B cell (primary cell): ENCODE measurements around the gene GATAD1. TPM values are rescaled to one million over a fixed set of nuclear protein-coding genes. Genes with fewer than 3 reads are reported as not detected.

Experiments
- ATAC-seq: fragments of 200-7000 bp; cut with Tn5 transposase; one replicate; pipeline ENCODE4 v1.10.0; 2021; ENCODE audit warnings: low read depth, mild to moderate bottlenecking, moderate number of reproducible peaks, moderate library complexity
- CTCF ChIA-PET: fragments of 350-600 bp; sonication (Branson Sonifier 250); formaldehyde crosslinking; loops from one replicate; lab custom pipeline; 2021; ENCODE audit warnings: antibody characterized with exemption, inconsistent platforms; lab: Charles Lee
- POLR2A ChIA-PET: fragments of 350-600 bp; sonication (Branson Sonifier 250); formaldehyde crosslinking; loops from one replicate; lab custom pipeline; 2021; ENCODE audit warnings: antibody characterized with exemption; lab: Charles Lee
- DNase-seq: peaks from one replicate; pipeline ENCODE4 v3.0.0; 2013
- H2AFZ ChIP-seq: 2 replicates; pipeline ENCODE4 v1.6.1; 2012; ENCODE audit warnings: mild to moderate bottlenecking, low read depth, low read length; ENCODE audit not compliant: insufficient read depth, poor library complexity, severe bottlenecking
- H3K27ac ChIP-seq, 2 donors: 1 replicate in 1 of 2; 2 replicates in 1 of 2; pipeline ENCODE4 v1.5.1; 2012 to 2013; ENCODE audit warnings: low read length in 2 of 2, mild to moderate bottlenecking in 2 of 2, moderate library complexity in 1 of 2
- H3K27me3 ChIP-seq, 4 experiments: fragments of 200-600 bp in 1 of 4; sonication (generic) in 1 of 4; replicated peaks in 1 of 4; 1 replicate in 2 of 4; 2 replicates in 2 of 4; pipeline versions ENCODE4 v1.6.1 to v1.7.0; 2013 to 2016; ENCODE audit warnings: low read length in 3 of 4, mild to moderate bottlenecking in 2 of 4, mixed read lengths in 1 of 4, moderate library complexity in 1 of 4; ENCODE audit not compliant: insufficient read depth in 4 of 4, control insufficient read depth in 3 of 4; ENCODE audit errors: control extremely low read depth in 1 of 4
- H3K36me3 ChIP-seq, 2 experiments: replicated peaks in 1 of 2; 1 replicate in 1 of 2; 2 replicates in 1 of 2; pipeline versions ENCODE4 v1.6.1 to v1.7.1; 2013; ENCODE audit warnings: low read length in 1 of 2; ENCODE audit not compliant: insufficient read depth in 2 of 2, control insufficient read depth in 1 of 2; ENCODE audit errors: control extremely low read depth in 1 of 2, extremely low read depth in 1 of 2
- H3K4me1 ChIP-seq, 2 donors: fragments of 200-600 bp in 1 of 2; sonication (generic) in 1 of 2; 1 replicate in 1 of 2; 2 replicates in 1 of 2; pipeline versions ENCODE4 v1.5.1 to v1.6.1; 2013 to 2017; ENCODE audit warnings: low read length in 2 of 2; ENCODE audit not compliant: control insufficient read depth in 2 of 2, insufficient read depth in 2 of 2
- H3K4me2 ChIP-seq: replicated peaks from 2 replicates; pipeline ENCODE3; 2012; ENCODE audit warnings: mild to moderate bottlenecking, low read depth, low read length; ENCODE audit not compliant: poor library complexity, severe bottlenecking
- H3K4me3 ChIP-seq, 5 experiments: fragments of 200-600 bp in 1 of 5; sonication (generic) in 1 of 5; 1 replicate in 3 of 5; 2 replicates in 2 of 5; pipeline versions ENCODE4 v1.5.1 to v1.7.0; 2011 to 2016; ENCODE audit warnings: low read length in 4 of 5, mild to moderate bottlenecking in 4 of 5, low read depth in 2 of 5, control low read depth in 1 of 5, moderate library complexity in 1 of 5; ENCODE audit not compliant: insufficient read depth in 1 of 5; ENCODE audit errors: control extremely low read depth in 1 of 5, extremely low read depth in 1 of 5
- H3K79me2 ChIP-seq: fragments of 200-600 bp; sonication (generic); one replicate; pipeline ENCODE4 v1.6.0; 2016; ENCODE audit warnings: low read length; ENCODE audit not compliant: control insufficient read depth, insufficient read depth
- H3K9ac ChIP-seq: fragments of 200-600 bp; sonication (generic); 2 replicates; pipeline ENCODE4 v1.6.1; 2017; ENCODE audit warnings: mild to moderate bottlenecking, low read length, moderate library complexity
- H3K9me3 ChIP-seq, 3 donors: one replicate each; pipeline versions ENCODE4 v1.6.1 to v1.7.1; 2013; ENCODE audit warnings: low read length in 2 of 3; ENCODE audit not compliant: control insufficient read depth in 2 of 3, insufficient read depth in 1 of 3; ENCODE audit errors: control extremely low read depth in 1 of 3
- H4K20me1 ChIP-seq: 2 replicates; pipeline ENCODE4 v1.6.0; 2012; ENCODE audit warnings: mild to moderate bottlenecking, low read length; ENCODE audit not compliant: insufficient read depth, control insufficient read depth, poor library complexity, severe bottlenecking
- H3K27ac Mint-ChIP-seq: one replicate; pipeline ENCODE4 v1.8.0; 2021; ENCODE audit warnings: mixed read lengths
- H3K27me3 Mint-ChIP-seq: one replicate; pipeline ENCODE4 v1.8.0; 2021; ENCODE audit warnings: mixed read lengths
- H3K4me1 Mint-ChIP-seq: one replicate; pipeline ENCODE4 v1.8.0; 2021; ENCODE audit warnings: mixed read lengths
- H3K4me3 Mint-ChIP-seq: one replicate; pipeline ENCODE4 v1.8.0; 2021; ENCODE audit warnings: mixed read lengths
- H3K9me3 Mint-ChIP-seq: one replicate; pipeline ENCODE4 v1.8.0; 2022; ENCODE audit warnings: mixed read lengths; ENCODE audit not compliant: insufficient read depth
- EZH2 ChIP-seq: IDR thresholded peaks from 2 replicates; pipeline ENCODE4 v1.6.1; 2012; ENCODE audit warnings: borderline replicate concordance, low read depth, mild to moderate bottlenecking, moderate library complexity, low read length; ENCODE audit not compliant: insufficient read depth, poor library complexity, severe bottlenecking
- WGBS: methylation state at CpG from one replicate; pipeline ENCODE4 v1.1.5; 2013; ENCODE audit warnings: missing lambda C conversion rate; ENCODE audit not compliant: insufficient coverage; 5-methylcytosine and 5-hydroxymethylcytosine counted together
- intact Hi-C: fragments of 100-400 bp; cut with micrococcal nuclease; formaldehyde crosslinking; loops from one replicate; pipeline ENCODE4 v1.10.0; 2022
- polyA plus RNA-seq: library from polyadenylated mRNA; depleted of rRNA; stranded (reverse); fragments of >200 nt; gene quantifications from 2 replicates; pipeline ENCODE4 v1.2.3, GENCODE V29; 2012
- total RNA-seq, 2 donors: library from RNA; stranded (reverse); fragments of 120-200 nt in 1 of 2; gene quantifications; 1 replicate in 1 of 2; 2 replicates in 1 of 2; pipeline versions ENCODE4 v1.2.3 to v1.2.4, GENCODE V29; 2013 to 2022
- TF ChIP-seq, protein P1 (sequence below): fragments of 200-600 bp; IDR thresholded peaks from one replicate; pipeline ENCODE4 v1.8.0; 2022; ENCODE audit warnings: antibody characterized with exemption, mild to moderate bottlenecking

Gene GATAD1
- total and polyA plus RNA-seq, 2 donors (not counting 1 experiment from before 2014, with no cell fraction given): 33.6 to 71.7 TPM

GRCh38 chr7:92402920-92403759, 44.1 kb upstream of the GATAD1 start:
- Histone ChIP-seq H3K36me3 (peaks cover 14% of the 10 kb centered on the region in 2 experiments), H2AFZ (no peak overlapping the region), H3K4me2 (no peak overlapping the region), H3K9me3 (no peaks in the 10 kb centered on the region), H3K4me3 (no peak overlapping the region), H4K20me1 (no peaks in the 10 kb centered on the region), H3K79me2 (no peaks in the 10 kb centered on the region), H3K4me1 (no peaks in the 10 kb centered on the region), H3K27ac (no peak overlapping the region), H3K27me3 (no peaks in the 10 kb centered on the region), H3K9ac (no peak overlapping the region)
- Mint-ChIP-seq H3K4me1 (no peaks in the 10 kb centered on the region), H3K4me3 (no peak overlapping the region), H3K9me3 (no peaks in the 10 kb centered on the region), H3K27ac (no peak overlapping the region), H3K27me3 (no peaks in the 10 kb centered on the region)
- no peak for ATAC-seq
- TF ChIP-seq, protein P1, sequence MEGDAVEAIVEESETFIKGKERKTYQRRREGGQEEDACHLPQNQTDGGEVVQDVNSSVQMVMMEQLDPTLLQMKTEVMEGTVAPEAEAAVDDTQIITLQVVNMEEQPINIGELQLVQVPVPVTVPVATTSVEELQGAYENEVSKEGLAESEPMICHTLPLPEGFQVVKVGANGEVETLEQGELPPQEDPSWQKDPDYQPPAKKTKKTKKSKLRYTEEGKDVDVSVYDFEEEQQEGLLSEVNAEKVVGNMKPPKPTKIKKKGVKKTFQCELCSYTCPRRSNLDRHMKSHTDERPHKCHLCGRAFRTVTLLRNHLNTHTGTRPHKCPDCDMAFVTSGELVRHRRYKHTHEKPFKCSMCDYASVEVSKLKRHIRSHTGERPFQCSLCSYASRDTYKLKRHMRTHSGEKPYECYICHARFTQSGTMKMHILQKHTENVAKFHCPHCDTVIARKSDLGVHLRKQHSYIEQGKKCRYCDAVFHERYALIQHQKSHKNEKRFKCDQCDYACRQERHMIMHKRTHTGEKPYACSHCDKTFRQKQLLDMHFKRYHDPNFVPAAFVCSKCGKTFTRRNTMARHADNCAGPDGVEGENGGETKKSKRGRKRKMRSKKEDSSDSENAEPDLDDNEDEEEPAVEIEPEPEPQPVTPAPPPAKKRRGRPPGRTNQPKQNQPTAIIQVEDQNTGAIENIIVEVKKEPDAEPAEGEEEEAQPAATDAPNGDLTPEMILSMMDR: no peak
- no peak for TF ChIP-seq EZH2
- intact Hi-C loops: no loop called here
- ChIA-PET CTCF (no interaction called here), POLR2A (no interaction called here)
- no peak for DNase-seq
- 87% methylated on average over 3 of the region's 4 CpGs for WGBS

GRCh38 chr7:92403760-92404074, 43.6 kb upstream of the GATAD1 start:
- H3K27me3 Mint-ChIP-seq: no peaks in the 10 kb centered on the region
- Histone ChIP-seq H2AFZ (no peak overlapping the region), H3K9me3 (no peaks in the 10 kb centered on the region), H3K4me2 (no peak overlapping the region), H3K79me2 (no peaks in the 10 kb centered on the region), H4K20me1 (no peaks in the 10 kb centered on the region), H3K9ac (no peak overlapping the region), H3K36me3 (peaks cover 9 to 14% of the 10 kb centered on the region in 2 experiments), H3K4me1 (no peaks in the 10 kb centered on the region), H3K27me3 (no peaks in the 10 kb centered on the region), H3K27ac (no peak overlapping the region), H3K4me3 (no peak overlapping the region)
- 94% methylated on average over 6 of the region's 6 CpGs for WGBS
- intact Hi-C loops: no loop called here
- no peaks in the 10 kb centered on the region for H3K4me1 Mint-ChIP-seq
- TF ChIP-seq, protein P1: no peak
- no peak for TF ChIP-seq EZH2
- POLR2A ChIA-PET: no interaction called here
- no peak overlapping the region for H3K4me3 Mint-ChIP-seq
- ATAC-seq (no peak), DNase-seq (no peak)
- no peak overlapping the region for H3K27ac Mint-ChIP-seq
- CTCF ChIA-PET: no interaction called here
- no peaks in the 10 kb centered on the region for H3K9me3 Mint-ChIP-seq
